CD4-positive, CD25-positive, alpha-beta regulatory T cell (primary cell): ENCODE results near the gene MRPL52. TPM values are rescaled to one million over a fixed set of nuclear protein-coding genes. Genes with fewer than 3 reads are reported as not detected.
"Not testable (repeated sequence)": the region's sequence is repeated elsewhere in the genome, so short reads cannot be mapped to it uniquely, and the experiment has no call there.

Experiments used
- ATAC-seq, 2 donors: fragments of 150-1000 bp; cut with Tn5 transposase; one replicate each; pipeline ENCODE4 v1.10.0; 2021; ENCODE audit warnings: low read depth in 2 of 2, moderate number of reproducible peaks in 2 of 2, moderate library complexity in 1 of 2
- DNase-seq, 3 donors: peaks; one replicate each; pipeline versions ENCODE4 v3.0.0 to v3.0.0-alpha.2; 2012 to 2022; ENCODE audit warnings: mixed read lengths in 1 of 3
- H3K27ac ChIP-seq: one replicate; pipeline ENCODE4 v1.7.0; 2013; ENCODE audit warnings: mild to moderate bottlenecking, low read length; ENCODE audit not compliant: insufficient read depth, poor library complexity, severe bottlenecking
- H3K27me3 ChIP-seq: one replicate; pipeline ENCODE4 v1.7.0; 2013; ENCODE audit warnings: low read length; ENCODE audit not compliant: control insufficient read depth, insufficient read depth
- H3K36me3 ChIP-seq: one replicate; pipeline ENCODE4 v1.7.0; 2013; ENCODE audit warnings: mild to moderate bottlenecking, low read length, moderate library complexity; ENCODE audit not compliant: control insufficient read depth, insufficient read depth
- H3K4me1 ChIP-seq: 2 replicates; pipeline ENCODE4 v1.7.0; 2013; ENCODE audit warnings: mild to moderate bottlenecking, low read length; ENCODE audit not compliant: insufficient read depth, control insufficient read depth, poor library complexity, severe bottlenecking
- H3K4me3 ChIP-seq: one replicate; pipeline ENCODE4 v1.7.0; 2013; ENCODE audit warnings: low read depth, mild to moderate bottlenecking, low read length, moderate library complexity
- H3K9me3 ChIP-seq, 2 experiments: 1 replicate in 1 of 2; 2 replicates in 1 of 2; pipeline ENCODE4 v1.7.0; 2013; ENCODE audit warnings: low read length in 2 of 2, mild to moderate bottlenecking in 1 of 2, moderate library complexity in 1 of 2; ENCODE audit not compliant: control insufficient read depth in 2 of 2
- H3K27ac Mint-ChIP-seq, 3 donors: one replicate each; pipeline ENCODE4 v1.8.0; 2020 to 2022; ENCODE audit warnings: mild to moderate bottlenecking in 3 of 3, mixed read lengths in 3 of 3, moderate library complexity in 2 of 3
- H3K27me3 Mint-ChIP-seq: one replicate; pipeline ENCODE4 v1.8.0; 2022; ENCODE audit warnings: mild to moderate bottlenecking, mixed read lengths
- H3K36me3 Mint-ChIP-seq: one replicate; pipeline ENCODE4 v1.8.0; 2020; ENCODE audit warnings: mixed read lengths
- H3K4me1 Mint-ChIP-seq, 4 donors: one replicate each; pipeline ENCODE4 v1.8.0; 2020 to 2022; ENCODE audit warnings: mixed read lengths in 4 of 4, mild to moderate bottlenecking in 1 of 4
- H3K4me3 Mint-ChIP-seq, 4 donors: one replicate each; pipeline ENCODE4 v1.8.0; 2020 to 2022; ENCODE audit warnings: mild to moderate bottlenecking in 4 of 4, mixed read lengths in 4 of 4, moderate library complexity in 3 of 4
- H3K9me3 Mint-ChIP-seq, 7 donors: one replicate each; pipeline ENCODE4 v1.8.0; 2020 to 2022; ENCODE audit warnings: mixed read lengths in 7 of 7, mild to moderate bottlenecking in 3 of 7, moderate library complexity in 2 of 7
- polyA plus RNA-seq, 4 donors: library from polyadenylated mRNA; unstranded; fragments of 300-500 nt; fragmentation: Illumina TruSeq; gene quantifications; one replicate each; pipeline ENCODE4 v1.2.3, GENCODE V29; 2021
- total RNA-seq: library from RNA; stranded (reverse); gene quantifications from one replicate; pipeline ENCODE4 v1.2.3, GENCODE V29; 2022

The MRPL52 gene
- total and polyA plus RNA-seq, 5 donors from 2014 or later: 35.7 to 148 (median 136) TPM

- no peaks in the 10 kb centered on the region for H3K36me3 ChIP-seq
- H3K27ac ChIP-seq: no peak overlapping the region
- no peaks in the 10 kb centered on the region for H3K9me3 ChIP-seq
- no peaks in the 10 kb centered on the region for H3K27me3 ChIP-seq
- Mint-ChIP-seq H3K36me3 (no peaks in the 10 kb centered on the region), H3K4me1 (peaks cover 0 to 9% (median 4%) of the 10 kb centered on the region in 4 donors), H3K9me3 (peaks cover 0 to 2% (median 0%) of the 10 kb centered on the region in 7 donors), H3K4me3 (no peak overlapping the region), H3K27me3 (peaks cover 16% of the 10 kb centered on the region), H3K27ac (peak overlapping the region in 2 of 3 donors; percentile 5 to 56)
- no peak for DNase-seq
- no peak overlapping the region for H3K4me3 ChIP-seq
- peaks cover 9% of the 10 kb centered on the region for H3K4me1 ChIP-seq
- ATAC-seq: no peak
These were observed 18.9 kb downstream of the MRPL52 start for GRCh38 chr14:22848351-22849164.

- H3K36me3 ChIP-seq: no peaks in the 10 kb centered on the region
- no peaks in the 10 kb centered on the region for H3K27me3 ChIP-seq
- ATAC-seq (no peak), DNase-seq (no peak)
- H3K9me3 Mint-ChIP-seq: peaks cover 0 to 2% (median 0%) of the 10 kb centered on the region in 7 donors
- no peak overlapping the region for H3K27ac Mint-ChIP-seq
- no peaks in the 10 kb centered on the region for H3K9me3 ChIP-seq
- peaks cover 0 to 12% (median 5%) of the 10 kb centered on the region in 4 donors for H3K4me1 Mint-ChIP-seq
- no peaks in the 10 kb centered on the region for H3K36me3 Mint-ChIP-seq
- no peak overlapping the region for H3K4me3 ChIP-seq
- H3K4me3 Mint-ChIP-seq: no peak overlapping the region
- peaks cover 13% of the 10 kb centered on the region for H3K27me3 Mint-ChIP-seq
- no peak overlapping the region for H3K27ac ChIP-seq
- H3K4me1 ChIP-seq: peaks cover 10% of the 10 kb centered on the region
These were observed 19.6 kb downstream of the MRPL52 start for GRCh38 chr14:22849212-22849819.

- peaks cover 10% of the 10 kb centered on the region for H3K4me1 ChIP-seq
- Mint-ChIP-seq H3K4me1 (peaks cover 0 to 15% (median 8%) of the 10 kb centered on the region in 4 donors), H3K36me3 (no peaks in the 10 kb centered on the region), H3K9me3 (peaks cover 0 to 2% (median 0%) of the 10 kb centered on the region in 7 donors), H3K4me3 (no peak overlapping the region), H3K27ac (no peak overlapping the region), H3K27me3 (peaks cover 4% of the 10 kb centered on the region)
- no peaks in the 10 kb centered on the region for H3K36me3 ChIP-seq
- H3K9me3 ChIP-seq: no peaks in the 10 kb centered on the region
- DNase-seq (peak in 1 of 3 donors; percentile 38), ATAC-seq (no peak)
- no peaks in the 10 kb centered on the region for H3K27me3 ChIP-seq
- no peak overlapping the region for H3K27ac ChIP-seq
- no peak overlapping the region for H3K4me3 ChIP-seq
These were observed 21.5 kb downstream of the MRPL52 start for GRCh38 chr14:22850944-22851764.

DNA sequence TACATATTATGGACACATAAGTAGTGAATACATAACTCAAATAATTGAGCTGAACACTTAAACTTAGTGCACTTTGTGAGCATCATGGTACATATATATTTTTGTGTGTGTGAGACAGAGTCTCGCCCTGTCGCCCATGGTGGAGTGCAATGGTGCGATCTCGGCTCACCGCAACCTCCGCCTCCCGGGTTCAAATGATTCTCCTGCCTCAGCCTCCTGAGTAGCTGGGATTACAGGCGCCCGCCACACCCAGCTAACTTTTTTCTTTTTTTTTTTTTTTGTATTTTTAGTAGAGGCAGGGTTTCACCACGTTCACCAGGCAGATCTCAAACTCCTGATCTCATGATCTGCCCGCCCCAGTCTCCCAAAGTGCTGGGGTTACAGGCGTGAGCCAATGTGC lies 22.5 kb downstream of the MRPL52 start:
- peaks cover 0 to 19% (median 11%) of the 10 kb centered on the region in 4 donors for H3K4me1 Mint-ChIP-seq
- not testable (repeated sequence) for H3K27me3 Mint-ChIP-seq, ATAC-seq, H3K27ac Mint-ChIP-seq, DNase-seq, H3K4me3 ChIP-seq, H3K36me3 ChIP-seq, H3K9me3 Mint-ChIP-seq, H3K27ac ChIP-seq, H3K9me3 ChIP-seq, H3K36me3 Mint-ChIP-seq, H3K4me3 Mint-ChIP-seq, H3K4me1 ChIP-seq, H3K27me3 ChIP-seq

DNA sequence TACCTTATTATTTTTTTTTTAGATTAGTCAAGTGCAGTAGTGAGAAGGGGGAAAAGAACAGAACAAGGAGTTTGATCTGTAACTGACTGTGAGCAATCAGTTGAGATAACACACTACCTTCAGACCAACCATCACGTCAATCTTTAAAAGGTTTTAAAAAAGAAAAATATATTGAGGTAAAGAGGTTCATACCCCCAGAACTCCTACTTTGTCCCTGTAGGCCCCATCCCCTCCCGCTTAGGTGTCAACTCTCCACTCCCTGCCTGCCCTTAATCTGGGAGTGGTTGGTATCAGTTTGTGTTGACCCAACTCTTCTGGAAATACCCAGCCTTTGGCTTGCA lies 22.9 kb downstream of the MRPL52 start:
- Mint-ChIP-seq H3K27me3 (no peaks in the 10 kb centered on the region), H3K36me3 (no peaks in the 10 kb centered on the region), H3K4me3 (peak overlapping the region in 1 of 4 donors; percentile 82), H3K9me3 (peaks cover 0 to 2% (median 0%) of the 10 kb centered on the region in 7 donors), H3K27ac (peak overlapping the region in 2 of 3 donors; percentile 75 to 80), H3K4me1 (peaks cover 0 to 19% (median 13%) of the 10 kb centered on the region in 4 donors)
- DNase-seq (no peak), ATAC-seq (no peak)
- Histone ChIP-seq H3K4me3 (no peak overlapping the region), H3K4me1 (peaks cover 10% of the 10 kb centered on the region), H3K9me3 (peaks cover 0 to 1% of the 10 kb centered on the region in 2 experiments), H3K36me3 (no peaks in the 10 kb centered on the region), H3K27ac (no peak overlapping the region), H3K27me3 (no peaks in the 10 kb centered on the region)

GRCh38 chr14:22852940-22853767 lies 23.5 kb downstream of the MRPL52 start:
- Histone ChIP-seq H3K27ac (peak overlapping the region; percentile 65), H3K36me3 (no peaks in the 10 kb centered on the region), H3K4me3 (peak overlapping the region; percentile 81), H3K9me3 (peaks cover 0 to 1% of the 10 kb centered on the region in 2 experiments), H3K4me1 (peaks cover 13% of the 10 kb centered on the region), H3K27me3 (no peaks in the 10 kb centered on the region)
- peak overlapping the region; percentile 82 to 94 (median 87) for H3K4me3 Mint-ChIP-seq
- peak; percentile 86 to 88 for ATAC-seq
- DNase-seq: peak; percentile 78 to 87 (median 84)
- H3K4me1 Mint-ChIP-seq: peaks cover 2 to 23% (median 15%) of the 10 kb centered on the region in 4 donors
- peaks cover 0 to 2% (median 0%) of the 10 kb centered on the region in 7 donors for H3K9me3 Mint-ChIP-seq
- no peaks in the 10 kb centered on the region for H3K36me3 Mint-ChIP-seq
- peak overlapping the region; percentile 45 to 80 (median 75) for H3K27ac Mint-ChIP-seq
- H3K27me3 Mint-ChIP-seq: peaks cover 2% of the 10 kb centered on the region

DNA sequence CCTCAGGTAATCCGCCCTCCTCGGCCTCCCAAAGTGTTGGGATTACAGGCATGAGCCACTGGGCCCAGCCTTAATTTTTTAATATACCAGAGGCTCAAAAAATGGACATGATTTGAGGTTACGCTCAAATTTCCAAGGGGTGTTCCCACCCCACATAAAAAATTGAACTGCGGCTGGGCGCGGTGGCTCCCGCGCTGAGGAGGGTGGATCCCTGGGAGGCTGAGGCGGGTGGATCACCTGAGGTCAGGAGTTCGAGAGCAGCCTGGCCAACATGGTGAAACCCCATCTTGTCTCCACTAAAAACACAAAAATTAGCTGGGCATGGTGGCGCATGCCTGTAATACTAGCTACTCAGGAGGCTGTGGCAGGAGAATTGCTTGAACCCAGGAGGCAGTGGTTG lies 24.6 kb downstream of the MRPL52 start:
- H3K27me3 Mint-ChIP-seq, H3K36me3 ChIP-seq, H3K27ac ChIP-seq, H3K27me3 ChIP-seq, DNase-seq, H3K4me3 Mint-ChIP-seq, H3K9me3 Mint-ChIP-seq, H3K36me3 Mint-ChIP-seq, ATAC-seq, H3K27ac Mint-ChIP-seq, H3K4me3 ChIP-seq, H3K9me3 ChIP-seq: not testable (repeated sequence)
- H3K4me1 ChIP-seq: peaks cover 24% of the 10 kb centered on the region
- peaks cover 4 to 32% (median 20%) of the 10 kb centered on the region in 4 donors for H3K4me1 Mint-ChIP-seq
